T-helper 1 cell treated with Interleukin-12 subunit alpha and Interleukin-12 subunit beta and Interleukin-4 antibody, amounts not matched to agents 30 μg/mL and 1 μg/mL, for 36 hours (primary cell): ENCODE measurements around the gene WTAP.
A peak's percentile ranks its signal among the peaks of the same experiment; 100 is the strongest.

Source experiments
- H3K27ac Mint-ChIP-seq: one replicate; pipeline ENCODE4 v1.8.0; 2021; ENCODE audit warnings: mild to moderate bottlenecking, mixed read lengths
- H3K27me3 Mint-ChIP-seq: one replicate; pipeline ENCODE4 v1.8.0; 2021; ENCODE audit warnings: low read depth, mixed read lengths
- H3K36me3 Mint-ChIP-seq: one replicate; pipeline ENCODE4 v1.8.0; 2021; ENCODE audit warnings: low read depth, mixed read lengths
- H3K4me1 Mint-ChIP-seq: one replicate; pipeline ENCODE4 v1.8.0; 2021; ENCODE audit warnings: low read depth, mixed read lengths
- H3K4me3 Mint-ChIP-seq: one replicate; pipeline ENCODE4 v1.8.0; 2021; ENCODE audit warnings: mild to moderate bottlenecking, moderate library complexity, mixed read lengths
- H3K9me3 Mint-ChIP-seq: one replicate; pipeline ENCODE4 v1.8.0; 2021; ENCODE audit warnings: mixed read lengths

The WTAP gene

GRCh38 chr6:159756508-159756907 lies 29.2 kb downstream of the WTAP start:
- Mint-ChIP-seq H3K36me3 (peaks cover 47% of the 10 kb centered on the region), H3K4me1 (peaks cover 24% of the 10 kb centered on the region), H3K27me3 (no peaks in the 10 kb centered on the region), H3K9me3 (no peaks in the 10 kb centered on the region), H3K27ac (no peak overlapping the region), H3K4me3 (no peak overlapping the region)

- H3K36me3 Mint-ChIP-seq: peaks cover 44% of the 10 kb centered on the region
- H3K4me3 Mint-ChIP-seq: no peak overlapping the region
- H3K9me3 Mint-ChIP-seq: no peaks in the 10 kb centered on the region
Observed at GRCh38 chr6:159758031-159759001, 31.0 kb downstream of the WTAP start.

GRCh38 chr6:159759645-159760044 lies 32.3 kb downstream of the WTAP start:
- H3K36me3 Mint-ChIP-seq: peaks cover 39% of the 10 kb centered on the region
- H3K27me3 Mint-ChIP-seq: no peaks in the 10 kb centered on the region
- H3K4me1 Mint-ChIP-seq: peaks cover 33% of the 10 kb centered on the region
- H3K4me3 Mint-ChIP-seq: peak overlapping the region; percentile 50
- no peaks in the 10 kb centered on the region for H3K9me3 Mint-ChIP-seq
- peak overlapping the region; percentile 76 for H3K27ac Mint-ChIP-seq

More at GRCh38 chr6:159758031-159759001, 31.0 kb downstream of the WTAP start:
- peak overlapping the region; percentile 0 for H3K27ac Mint-ChIP-seq
- no peaks in the 10 kb centered on the region for H3K27me3 Mint-ChIP-seq
- H3K4me1 Mint-ChIP-seq: peaks cover 30% of the 10 kb centered on the region

GRCh38 chr6:159760602-159761057 lies 33.3 kb downstream of the WTAP start:
- no peaks in the 10 kb centered on the region for H3K9me3 Mint-ChIP-seq
- peak overlapping the region; percentile 87 for H3K4me3 Mint-ChIP-seq
- peaks cover 37% of the 10 kb centered on the region for H3K36me3 Mint-ChIP-seq
- peaks cover 36% of the 10 kb centered on the region for H3K4me1 Mint-ChIP-seq
- H3K27ac Mint-ChIP-seq: peak overlapping the region; percentile 95
- H3K27me3 Mint-ChIP-seq: no peaks in the 10 kb centered on the region

- peaks cover 38% of the 10 kb centered on the region for H3K4me1 Mint-ChIP-seq
- peak overlapping the region; percentile 87 for H3K4me3 Mint-ChIP-seq
- H3K36me3 Mint-ChIP-seq: peaks cover 32% of the 10 kb centered on the region
- H3K9me3 Mint-ChIP-seq: no peaks in the 10 kb centered on the region
- H3K27me3 Mint-ChIP-seq: no peaks in the 10 kb centered on the region
- peak overlapping the region; percentile 95 for H3K27ac Mint-ChIP-seq
Observed at GRCh38 chr6:159761129-159761872, 34.0 kb downstream of the WTAP start.

DNA sequence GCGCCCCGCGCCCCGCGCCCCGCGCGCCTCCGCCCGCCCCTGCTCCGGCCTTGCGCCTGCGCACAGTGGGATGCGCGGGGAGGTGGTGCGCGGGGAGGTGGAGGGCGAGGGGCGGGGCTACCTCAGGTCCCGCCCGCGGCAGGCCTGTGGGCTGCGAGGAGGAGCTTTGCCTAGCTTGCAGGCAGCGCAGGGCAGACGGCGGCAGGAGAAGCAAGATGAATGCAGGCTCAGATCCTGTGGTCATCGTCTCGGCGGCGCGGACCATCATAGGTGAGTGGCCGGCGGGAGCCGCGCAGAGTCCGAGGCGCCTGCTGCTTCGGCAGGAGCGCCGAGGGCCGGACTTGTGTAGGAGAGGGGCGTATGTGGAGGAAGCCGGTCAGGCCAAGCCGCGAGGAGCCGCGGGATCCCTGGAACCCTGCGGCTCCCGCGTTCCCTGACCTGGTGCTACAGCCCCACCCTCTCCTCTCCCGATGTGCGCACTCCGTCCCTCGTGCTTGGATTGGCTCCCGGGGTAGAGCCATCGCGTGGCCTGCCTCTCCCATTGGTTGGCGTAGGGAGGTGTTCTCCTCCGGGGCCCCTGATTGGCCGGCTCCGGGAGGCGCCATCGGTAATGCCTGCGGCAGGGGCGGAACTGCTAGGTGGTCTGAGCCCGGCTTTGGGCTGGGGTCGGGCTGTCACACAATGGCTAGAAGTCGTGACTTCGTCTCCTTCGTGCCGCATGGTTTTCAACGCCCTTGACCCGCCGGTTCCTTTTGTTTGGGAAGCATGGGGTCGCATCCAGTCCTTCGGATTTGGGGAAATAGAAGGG lies 34.8 kb downstream of the WTAP start, which contains the start of gene ACAT2:
Gene ACAT2 (plus strand): TSS at position 173 of the 808 bp plus-strand sequence. CDS start 43 bp downstream, at position 216.
- no peaks in the 10 kb centered on the region for H3K27me3 Mint-ChIP-seq
- peaks cover 32% of the 10 kb centered on the region for H3K36me3 Mint-ChIP-seq
- H3K9me3 Mint-ChIP-seq: no peaks in the 10 kb centered on the region
- peak within 1 kb of the TSS; percentile 97 for H3K4me3 Mint-ChIP-seq
- peak within 1 kb of the TSS; percentile 98 for H3K27ac Mint-ChIP-seq
- H3K4me1 Mint-ChIP-seq: peaks cover 38% of the 10 kb centered on the region

DNA sequence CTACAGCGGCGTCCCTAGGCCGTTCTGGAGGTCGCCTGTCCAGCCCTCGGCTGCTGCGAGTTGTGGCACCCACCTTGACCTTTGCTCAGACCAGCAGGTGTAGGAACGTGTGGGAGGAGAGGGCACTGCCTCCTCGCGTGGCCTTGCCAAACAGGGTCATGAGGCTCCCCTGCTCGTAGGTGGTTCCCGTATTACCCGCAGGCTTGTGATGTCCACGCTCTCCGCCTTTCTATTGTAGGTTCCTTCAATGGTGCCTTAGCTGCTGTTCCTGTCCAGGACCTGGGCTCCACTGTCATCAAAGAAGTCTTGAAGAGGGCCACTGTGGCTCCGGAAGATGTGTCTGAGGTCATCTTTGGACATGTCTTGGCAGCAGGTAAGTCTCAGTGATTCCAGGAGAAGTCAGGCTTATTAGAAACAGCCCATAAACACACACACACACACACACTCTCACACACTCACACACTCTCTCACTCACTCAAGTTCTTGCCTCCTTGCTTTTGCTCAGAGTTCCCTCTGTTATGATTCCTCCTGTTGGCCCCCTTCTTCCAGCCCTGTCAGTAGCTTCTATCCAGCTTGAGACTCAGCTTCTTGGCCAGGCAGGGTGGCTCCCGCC lies 35.5 kb downstream of the WTAP start:
- H3K9me3 Mint-ChIP-seq: no peaks in the 10 kb centered on the region
- peak overlapping the region; percentile 97 for H3K4me3 Mint-ChIP-seq
- H3K4me1 Mint-ChIP-seq: peaks cover 37% of the 10 kb centered on the region
- no peaks in the 10 kb centered on the region for H3K27me3 Mint-ChIP-seq
- H3K36me3 Mint-ChIP-seq: peaks cover 36% of the 10 kb centered on the region
- H3K27ac Mint-ChIP-seq: peak overlapping the region; percentile 98

DNA sequence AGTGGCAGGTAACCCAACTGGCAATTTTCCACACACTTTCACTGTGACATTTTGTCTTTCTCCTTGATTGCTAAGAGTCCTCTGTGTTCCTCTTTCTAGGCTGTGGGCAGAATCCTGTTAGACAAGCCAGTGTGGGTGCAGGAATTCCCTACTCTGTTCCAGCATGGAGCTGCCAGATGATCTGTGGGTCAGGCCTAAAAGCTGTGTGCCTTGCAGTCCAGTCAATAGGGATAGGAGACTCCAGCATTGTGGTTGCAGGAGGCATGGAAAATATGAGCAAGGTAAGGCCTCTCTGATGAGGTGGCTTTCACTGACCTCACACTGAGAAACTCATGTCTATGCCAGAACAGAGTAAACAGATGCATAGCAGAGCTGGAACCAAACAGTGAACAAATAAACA lies 39.6 kb downstream of the WTAP start:
- H3K4me3 Mint-ChIP-seq: no peak overlapping the region

DNA sequence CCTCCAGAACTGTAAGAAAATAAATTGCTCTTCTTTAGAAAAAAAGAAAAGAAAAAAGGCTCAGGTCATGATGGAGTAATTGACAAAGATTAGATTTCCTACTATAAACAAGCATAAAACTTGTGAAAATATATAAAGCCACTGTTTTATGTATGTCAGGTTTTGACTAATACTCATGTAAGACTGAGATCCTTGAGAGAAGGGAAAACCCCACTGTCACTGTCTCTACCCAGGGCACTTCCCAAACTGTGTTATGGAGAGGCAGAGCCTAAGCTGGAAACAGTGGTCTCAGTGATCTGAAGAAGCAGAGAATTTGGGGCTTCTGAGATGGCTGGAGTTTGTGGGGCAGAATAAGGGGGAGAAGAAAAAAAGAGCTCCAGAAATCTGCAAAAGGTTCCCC lies 42.2 kb downstream of the WTAP start:
- Mint-ChIP-seq H3K27me3 (no peaks in the 10 kb centered on the region), H3K27ac (peak overlapping the region; percentile 36), H3K4me3 (no peak overlapping the region), H3K36me3 (peaks cover 63% of the 10 kb centered on the region), H3K4me1 (peaks cover 19% of the 10 kb centered on the region), H3K9me3 (no peaks in the 10 kb centered on the region)

More for the DNA sequence above, 39.6 kb downstream of the WTAP start:
- Mint-ChIP-seq H3K27me3 (no peaks in the 10 kb centered on the region), H3K36me3 (peaks cover 54% of the 10 kb centered on the region), H3K9me3 (no peaks in the 10 kb centered on the region), H3K4me1 (peaks cover 24% of the 10 kb centered on the region), H3K27ac (no peak overlapping the region)

DNA sequence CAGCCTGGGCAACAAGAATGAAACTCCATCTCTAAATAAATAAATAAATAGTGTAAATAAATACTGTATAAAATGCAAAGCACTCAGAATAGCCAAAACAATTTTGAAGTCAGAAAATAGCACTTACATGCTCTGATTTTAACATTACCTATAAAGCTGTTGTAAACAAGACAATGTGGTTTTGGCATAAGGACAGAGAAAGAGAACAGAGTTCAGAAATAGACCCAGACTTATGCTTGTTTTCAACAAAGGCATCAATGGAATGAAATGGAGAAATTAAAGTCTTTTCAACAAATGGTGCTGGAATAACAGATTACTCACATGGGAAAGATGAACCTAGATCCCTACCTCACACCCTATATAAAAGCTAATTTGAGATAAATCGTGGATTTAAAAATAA lies 44.9 kb downstream of the WTAP start:
- Mint-ChIP-seq H3K36me3 (peaks cover 67% of the 10 kb centered on the region), H3K27me3 (no peaks in the 10 kb centered on the region), H3K9me3 (no peaks in the 10 kb centered on the region), H3K4me1 (peaks cover 12% of the 10 kb centered on the region), H3K4me3 (no peak overlapping the region), H3K27ac (no peak overlapping the region)

GRCh38 chr6:159777240-159777904 lies 50.1 kb downstream of the WTAP start:
- Mint-ChIP-seq H3K9me3 (no peaks in the 10 kb centered on the region), H3K27me3 (no peaks in the 10 kb centered on the region), H3K27ac (no peak overlapping the region), H3K4me3 (no peak overlapping the region), H3K4me1 (peaks cover 10% of the 10 kb centered on the region), H3K36me3 (peaks cover 63% of the 10 kb centered on the region)

GRCh38 chr6:159778131-159778530 lies 50.8 kb downstream of the WTAP start:
- H3K27me3 Mint-ChIP-seq: no peaks in the 10 kb centered on the region
- H3K9me3 Mint-ChIP-seq: no peaks in the 10 kb centered on the region
- H3K4me1 Mint-ChIP-seq: peaks cover 15% of the 10 kb centered on the region
- peaks cover 68% of the 10 kb centered on the region for H3K36me3 Mint-ChIP-seq
- no peak overlapping the region for H3K4me3 Mint-ChIP-seq
- no peak overlapping the region for H3K27ac Mint-ChIP-seq

GRCh38 chr6:159778542-159779103 lies 51.3 kb downstream of the WTAP start:
- H3K9me3 Mint-ChIP-seq: no peaks in the 10 kb centered on the region
- no peak overlapping the region for H3K4me3 Mint-ChIP-seq
- H3K4me1 Mint-ChIP-seq: peaks cover 15% of the 10 kb centered on the region
- H3K27ac Mint-ChIP-seq: no peak overlapping the region
- peaks cover 64% of the 10 kb centered on the region for H3K36me3 Mint-ChIP-seq
- no peaks in the 10 kb centered on the region for H3K27me3 Mint-ChIP-seq
